GM10248 (cell line): ENCODE data around the gene ACKR3.

ENCODE experiments used
- CTCF ChIA-PET: fragments of 300-600 bp; sonication (Branson Sonifier 250); formaldehyde crosslinking; extraction: SDS; loops from one replicate; lab custom pipeline; 2021; ENCODE audit warnings: antibody characterized with exemption; lab: Yijun Ruan, JAX
- POLR2A ChIA-PET: fragments of 350-650 bp; sonication (Branson Sonifier 250); formaldehyde crosslinking; extraction: SDS; loops from one replicate; lab custom pipeline; 2020; ENCODE audit warnings: antibody characterized with exemption; lab: Yijun Ruan, JAX
- DNase-seq: peaks from one replicate; pipeline ENCODE4 v3.0.0; 2012; ENCODE audit errors: extremely low spot score
- CTCF ChIP-seq: IDR thresholded peaks from 2 replicates; pipeline ENCODE4 v1.5.1; 2012; ENCODE audit warnings: mild to moderate bottlenecking, low read depth; ENCODE audit errors: extremely low read depth, missing control alignments, control extremely low read depth

The ACKR3 gene

GRCh38 chr2:236577481-236578410 is 8.1 kb downstream of the ACKR3 start:
- DNase-seq: no peak
- TF ChIP-seq CTCF: no peak
- CTCF ChIA-PET: interaction anchor here (0.8 to 2.0 kb wide), 2 partner anchors 9 to 65 kb away, joined by 4 to 13 read pairs; no protein-coding TSS in a partner anchor
- POLR2A ChIA-PET: no interaction called here

- no peak for DNase-seq
- ChIA-PET CTCF (interaction anchor here (0.8 kb wide), 1 partner anchor 10 kb away, joined by 4 read pairs; no protein-coding TSS in a partner anchor), POLR2A (no interaction called here)
- TF ChIP-seq CTCF: no peak
Measured at GRCh38 chr2:236578411-236578846, 8.8 kb downstream of the ACKR3 start.

GRCh38 chr2:236579048-236579745 is 9.6 kb downstream of the ACKR3 start:
- CTCF ChIA-PET: interaction anchor here (1.4 to 5.9 kb wide), 2 partner anchors 10 to 66 kb away, joined by 5 to 33 read pairs; partner anchors contain the start of gene ACKR3
- DNase-seq: no peak
- TF ChIP-seq CTCF: no peak
- POLR2A ChIA-PET: no interaction called here

GRCh38 chr2:236579746-236580315 is 10.2 kb downstream of the ACKR3 start:
- CTCF ChIA-PET: interaction anchor here (1.4 to 5.9 kb wide), 2 partner anchors 10 to 67 kb away, joined by 5 to 33 read pairs; partner anchors contain the start of gene ACKR3
- no peak for TF ChIP-seq CTCF
- POLR2A ChIA-PET: no interaction called here
- no peak for DNase-seq

- ChIA-PET POLR2A (no interaction called here), CTCF (interaction anchor here (5.9 kb wide), 1 partner anchor 11 kb away, joined by 33 read pairs; the partner anchor contains the start of gene ACKR3)
- no peak for TF ChIP-seq CTCF
- DNase-seq: no peak
Measured at GRCh38 chr2:236580746-236581355, 11.2 kb downstream of the ACKR3 start.

GRCh38 chr2:236581546-236581945 is 11.9 kb downstream of the ACKR3 start:
- no peak for DNase-seq

More at GRCh38 chr2:236581546-236581945, 11.9 kb downstream of the ACKR3 start:
- ChIA-PET POLR2A (no interaction called here), CTCF (interaction anchor here (1.1 to 5.9 kb wide), 4 partner anchors 9 to 54 kb away, joined by 4 to 33 read pairs (median 6); partner anchors contain the start of gene ACKR3)
- no peak for TF ChIP-seq CTCF
